Fibroblast of pulmonary artery (primary cell): ENCODE measurements around the gene HDHD2.
"Not testable (repeated sequence)": the region's sequence is repeated elsewhere in the genome, so short reads cannot be mapped to it uniquely, and the experiment has no call there.

Source experiments
- DNase-seq: peaks from one replicate; pipeline ENCODE4 v3.0.0-alpha.2; 2010; ENCODE audit warnings: low read depth
- H3K4me3 ChIP-seq: replicated peaks from 2 replicates; pipeline ENCODE4 v1.5.1; 2011; ENCODE audit warnings: low read depth, mild to moderate bottlenecking, control low read depth, low read length, moderate library complexity
- CTCF ChIP-seq: IDR thresholded peaks from 2 replicates; pipeline ENCODE4 v1.5.1; 2011; ENCODE audit warnings: mild to moderate bottlenecking, control low read depth, low read length, inconsistent platforms; ENCODE audit errors: missing control alignments

The HDHD2 gene, protein sequence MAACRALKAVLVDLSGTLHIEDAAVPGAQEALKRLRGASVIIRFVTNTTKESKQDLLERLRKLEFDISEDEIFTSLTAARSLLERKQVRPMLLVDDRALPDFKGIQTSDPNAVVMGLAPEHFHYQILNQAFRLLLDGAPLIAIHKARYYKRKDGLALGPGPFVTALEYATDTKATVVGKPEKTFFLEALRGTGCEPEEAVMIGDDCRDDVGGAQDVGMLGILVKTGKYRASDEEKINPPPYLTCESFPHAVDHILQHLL

GRCh38 chr18:47150029-47150823 lies at the start of gene HDHD2:
Gene HDHD2, minus strand, starts transcription at chr18:47150500. Its CDS starts 14,061 bp downstream, at chr18:47136439.
- H3K4me3 ChIP-seq, result peak within 1 kb of the TSS; percentile 67
- DNase-seq, result peak; percentile 80
- no peak for TF ChIP-seq CTCF

DNA sequence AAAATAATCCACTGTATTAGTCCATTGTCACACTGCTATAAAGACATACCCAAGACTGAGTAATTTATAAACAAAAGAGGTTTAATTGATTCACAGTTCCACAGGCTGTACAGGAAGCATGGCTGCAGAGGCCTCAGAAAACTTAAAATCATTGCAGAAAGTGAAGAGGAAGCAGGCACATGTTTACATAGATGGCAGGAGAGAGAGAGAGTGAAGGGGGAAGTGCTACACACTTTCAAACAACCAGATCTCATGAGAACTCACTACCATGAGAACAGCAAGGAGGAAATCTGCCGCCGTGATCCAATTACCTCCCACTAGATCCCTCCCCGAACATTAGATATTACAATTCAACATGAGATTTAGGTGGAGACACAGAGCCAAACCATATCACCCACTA lies 45.7 kb upstream of the HDHD2 start:
- H3K4me3 ChIP-seq, DNase-seq: not testable (repeated sequence)

DNA sequence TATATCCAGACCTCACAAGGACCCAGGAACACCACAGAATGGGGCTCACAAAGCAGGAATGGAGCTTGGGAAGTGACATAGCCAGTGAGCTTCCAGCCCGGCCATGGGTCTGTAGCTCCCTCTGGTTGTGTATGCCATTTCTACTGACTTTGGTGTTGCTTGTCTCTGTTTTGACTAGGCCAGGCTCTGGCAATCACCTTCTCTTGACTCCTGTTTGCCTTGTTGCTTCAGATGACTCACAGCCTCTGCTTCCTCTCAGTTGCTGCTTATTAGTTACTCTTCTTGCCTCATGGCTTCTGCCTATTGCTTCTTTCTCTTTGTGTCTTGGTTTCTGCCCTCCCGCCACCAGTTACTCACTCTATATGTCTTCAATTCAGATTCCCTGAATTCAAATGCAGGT lies 41.7 kb upstream of the HDHD2 start:
- TF ChIP-seq CTCF, result no peak
- no peak overlapping the region for H3K4me3 ChIP-seq
- DNase-seq, result peak; percentile 43

DNA sequence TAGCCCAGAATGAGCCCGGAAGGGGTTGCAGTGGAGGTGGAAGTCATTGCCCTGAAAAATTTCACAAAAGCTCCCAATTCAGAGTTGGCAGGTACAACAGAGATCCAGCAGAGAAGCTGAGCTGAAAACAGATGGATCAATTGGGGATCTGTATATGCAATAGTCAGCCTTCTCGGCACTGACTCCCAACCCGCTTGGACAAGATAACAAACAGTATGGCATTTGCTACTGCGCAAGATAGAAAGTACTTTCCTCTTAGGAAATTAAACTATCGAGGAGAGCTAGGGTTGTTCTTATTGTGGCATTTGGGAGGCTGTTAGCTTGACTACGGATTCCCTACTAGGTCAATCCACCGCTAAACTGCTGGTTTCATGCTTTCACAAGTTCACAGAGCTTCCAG lies 37.4 kb upstream of the HDHD2 start:
- no peak overlapping the region for H3K4me3 ChIP-seq
- no peak for TF ChIP-seq CTCF
- DNase-seq, result no peak

- no peak for TF ChIP-seq CTCF
- peak; percentile 70 for DNase-seq
- no peak overlapping the region for H3K4me3 ChIP-seq
These were observed 34.2 kb upstream of the HDHD2 start for GRCh38 chr18:47184419-47185050.

DNA sequence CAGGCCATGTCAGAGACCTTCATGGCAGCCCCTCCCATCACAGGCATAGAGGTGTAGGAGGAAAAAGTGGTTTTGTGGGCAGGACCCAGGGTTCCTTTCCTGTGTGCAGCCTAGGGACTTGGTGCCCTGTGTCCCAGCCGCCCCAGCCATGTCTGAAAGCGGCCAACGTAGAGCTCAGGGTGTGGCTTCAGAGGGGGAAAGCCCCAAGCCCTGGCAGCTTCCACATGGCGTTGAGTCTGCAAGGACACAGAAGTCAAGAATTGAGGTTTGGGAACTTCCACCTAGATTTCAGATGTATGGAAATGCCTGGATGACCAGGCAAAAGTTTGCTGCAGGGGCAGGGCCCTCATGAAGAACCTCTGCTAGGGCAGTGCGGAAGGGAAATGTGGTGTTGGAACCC lies 31.9 kb upstream of the HDHD2 start:
- H3K4me3 ChIP-seq, result not testable (repeated sequence)

DNA sequence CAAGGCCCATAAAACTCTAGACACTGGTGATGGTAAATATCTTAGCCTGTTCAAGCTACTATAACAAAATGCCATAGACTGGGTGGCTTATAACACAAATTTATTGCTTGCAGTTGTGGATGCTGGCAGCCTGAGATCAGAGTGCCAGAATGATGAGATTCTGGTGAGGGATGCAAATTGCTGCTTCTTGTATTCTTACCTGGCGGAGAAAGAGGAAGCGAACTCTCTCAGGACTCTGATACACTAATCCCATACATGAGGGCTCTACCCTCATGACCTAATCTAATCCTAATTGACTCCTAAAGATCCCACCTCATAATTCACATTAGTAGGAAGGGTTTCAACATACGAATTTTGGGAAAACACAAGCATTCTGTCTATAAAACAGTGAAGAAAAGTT lies 30.5 kb upstream of the HDHD2 start:
- TF ChIP-seq CTCF, result no peak
- no peak overlapping the region for H3K4me3 ChIP-seq
- no peak for DNase-seq

More for the DNA sequence above, 31.9 kb upstream of the HDHD2 start:
- DNase-seq, result not testable (repeated sequence)
